ENCODE measurements around the gene ERICH6. TPM values are rescaled to one million over a fixed set of nuclear protein-coding genes. Genes with fewer than 3 reads are reported as not detected.

ERICH6 gene
- total RNA-seq, 2 donors from 2014 or later: 0.19 TPM; not detected in 1

DNA sequence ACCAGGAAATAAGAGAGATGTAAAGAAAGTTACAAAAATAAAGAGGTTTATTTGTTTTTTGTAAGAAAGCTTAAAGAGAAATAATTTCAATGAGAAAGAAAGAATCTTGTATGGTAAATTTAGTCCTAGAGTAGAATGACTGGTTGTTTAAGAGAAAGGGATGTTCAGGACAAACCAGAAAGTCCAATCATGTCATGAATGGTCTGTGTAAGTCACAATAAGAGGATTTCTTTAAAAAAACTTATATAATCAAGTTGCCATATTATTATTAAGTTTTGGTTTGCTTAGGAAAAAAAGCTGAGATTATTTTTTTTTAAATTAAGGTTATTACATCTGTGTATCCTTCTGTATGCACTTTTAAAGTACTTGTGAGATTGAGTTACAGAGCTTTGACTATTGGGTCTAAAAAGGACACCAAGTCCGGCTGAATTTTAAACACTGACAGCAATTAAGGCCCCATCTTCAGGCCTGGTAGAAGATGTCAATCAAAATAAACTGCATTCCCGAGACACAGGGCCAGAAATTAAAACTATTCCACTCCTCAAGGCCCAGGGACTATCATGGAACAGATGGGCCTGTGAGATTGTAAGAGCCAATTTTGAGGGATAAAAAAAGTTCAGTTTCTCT lies 12.2 kb downstream of the ERICH6 start:
- Mint-ChIP-seq H3K27ac (no peak overlapping the region), H3K36me3 (ENCODE audit: insufficient read depth in 2 of 2) (peaks cover 5 to 9% of the 10 kb centered on the region in 2 donors), H3K9me3 (peaks cover 0 to 6% of the 10 kb centered on the region in 2 donors)

DNA sequence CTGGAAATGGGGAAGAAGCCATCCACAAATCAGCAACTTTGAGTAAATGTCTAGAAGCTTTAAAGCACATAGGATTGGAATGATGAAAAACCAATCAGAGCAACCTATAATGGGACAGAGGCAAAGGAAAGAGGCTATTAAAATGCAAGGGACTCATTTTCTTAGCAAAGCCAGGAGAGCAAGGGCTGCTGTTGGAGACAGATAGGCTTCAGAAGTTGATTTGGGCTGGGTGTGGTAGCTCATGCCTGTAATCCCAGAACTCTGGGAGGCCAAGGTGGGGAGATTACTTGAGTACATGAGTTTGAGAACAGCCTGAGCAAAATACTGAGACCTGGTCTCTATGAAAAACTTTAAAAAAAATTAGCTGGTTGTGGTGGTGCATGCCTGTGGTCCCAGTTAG lies 16.1 kb downstream of the ERICH6 start:
- Mint-ChIP-seq H3K4me1 (ENCODE audit: low read depth) (peaks cover 1% of the 10 kb centered on the region), H3K36me3 (ENCODE audit: insufficient read depth in 2 of 2) (peaks cover 1 to 2% of the 10 kb centered on the region in 2 donors), H3K27me3 (ENCODE audit: low read depth) (peaks cover 11% of the 10 kb centered on the region), H3K4me3 (no peak overlapping the region), H3K9me3 (peaks cover 0 to 1% of the 10 kb centered on the region in 2 donors), H3K27ac (no peak overlapping the region)
- ATAC-seq (replicated peaks in 1 of 2) (no peak), DNase-seq (no peak)

More for the DNA sequence above, 12.2 kb downstream of the ERICH6 start:
- H3K4me1 Mint-ChIP-seq (ENCODE audit: low read depth): no peaks in the 10 kb centered on the region
- ATAC-seq (replicated peaks in 1 of 2) (no peak), DNase-seq (no peak)
- H3K27me3 Mint-ChIP-seq (ENCODE audit: low read depth): peaks cover 11% of the 10 kb centered on the region
- no peak overlapping the region for H3K4me3 Mint-ChIP-seq

- DNase-seq: no peak
- Mint-ChIP-seq H3K9me3 (no peaks in the 10 kb centered on the region), H3K27ac (no peak overlapping the region), H3K27me3 (ENCODE audit: low read depth) (peaks cover 11% of the 10 kb centered on the region), H3K4me1 (ENCODE audit: low read depth) (peaks cover 29% of the 10 kb centered on the region), H3K36me3 (ENCODE audit: insufficient read depth in 2 of 2) (no peaks in the 10 kb centered on the region), H3K4me3 (no peak overlapping the region)
- no peak for ATAC-seq (replicated peaks in 1 of 2)
Measured at GRCh38 chr3:150682824-150683223, 20.9 kb downstream of the ERICH6 start.

GRCh38 chr3:150682279-150682678 lies 21.4 kb downstream of the ERICH6 start:
- Mint-ChIP-seq H3K4me3 (no peak overlapping the region), H3K27ac (no peak overlapping the region), H3K9me3 (no peaks in the 10 kb centered on the region), H3K4me1 (ENCODE audit: low read depth) (peaks cover 29% of the 10 kb centered on the region), H3K27me3 (ENCODE audit: low read depth) (peaks cover 6% of the 10 kb centered on the region), H3K36me3 (ENCODE audit: insufficient read depth in 2 of 2) (no peaks in the 10 kb centered on the region)
- ATAC-seq (replicated peaks in 1 of 2) (no peak), DNase-seq (no peak)

DNA sequence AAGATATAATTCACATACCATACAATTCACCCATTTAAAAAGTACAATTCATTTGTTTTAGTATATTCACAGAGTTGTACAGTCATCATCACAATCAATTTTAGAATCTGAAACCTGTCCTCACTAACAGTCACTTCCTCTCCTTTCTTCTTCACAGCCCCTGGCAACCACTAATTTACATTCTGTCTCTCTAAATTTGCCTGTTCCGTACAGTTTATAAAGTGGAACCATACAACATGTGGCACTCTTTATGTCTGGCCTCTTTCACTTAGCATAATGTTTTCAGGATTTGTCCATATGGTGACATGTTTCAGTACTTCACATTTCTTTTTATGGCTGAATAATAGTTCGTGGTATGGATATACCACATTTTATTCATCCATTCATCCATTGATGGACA lies 22.7 kb downstream of the ERICH6 start:
- peak overlapping the region; percentile 5 to 53 for H3K4me3 Mint-ChIP-seq
- H3K4me1 Mint-ChIP-seq (ENCODE audit: low read depth): peaks cover 32% of the 10 kb centered on the region
- ATAC-seq (replicated peaks in 1 of 2): peak; percentile 96 to 99

DNA sequence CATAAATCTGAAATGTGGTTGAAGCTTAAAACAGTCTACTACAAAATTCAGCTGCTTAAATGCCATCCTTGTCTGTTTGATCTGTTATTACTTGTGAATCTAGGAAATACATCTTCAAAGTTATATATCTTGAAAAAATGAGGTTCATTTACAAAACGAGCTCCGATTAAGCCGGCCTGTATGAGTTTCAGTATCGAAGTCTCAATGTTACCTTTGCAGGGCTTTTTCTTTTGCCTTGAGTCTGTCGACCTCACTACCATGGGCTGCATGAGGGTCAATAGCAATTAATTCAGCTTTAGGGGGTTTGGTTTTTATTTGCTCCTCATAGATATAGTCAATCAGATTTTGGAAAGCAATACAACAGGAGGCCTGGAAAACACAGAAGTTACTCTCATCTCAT lies 23.2 kb downstream of the ERICH6 start:
- peaks cover 34% of the 10 kb centered on the region for H3K4me1 Mint-ChIP-seq (ENCODE audit: low read depth)
- peak in 1 of 2 donors; percentile 6 for ATAC-seq (replicated peaks in 1 of 2)
- H3K27me3 Mint-ChIP-seq (ENCODE audit: low read depth): no peaks in the 10 kb centered on the region

More for the DNA sequence above, 22.7 kb downstream of the ERICH6 start:
- peak in 1 of 2 donors; percentile 20 for DNase-seq
- peaks cover 3 to 5% of the 10 kb centered on the region in 2 donors for H3K36me3 Mint-ChIP-seq (ENCODE audit: insufficient read depth in 2 of 2)
- H3K27me3 Mint-ChIP-seq (ENCODE audit: low read depth): no peaks in the 10 kb centered on the region
- H3K27ac Mint-ChIP-seq: no peak overlapping the region
- peaks cover under 1 to 5% of the 10 kb centered on the region in 2 donors for H3K9me3 Mint-ChIP-seq

GRCh38 chr3:150675587-150675986 lies 28.1 kb downstream of the ERICH6 start:
- no peak for ATAC-seq (replicated peaks in 1 of 2)
- Mint-ChIP-seq H3K27me3 (ENCODE audit: low read depth) (peaks cover 9% of the 10 kb centered on the region), H3K27ac (no peak overlapping the region), H3K36me3 (ENCODE audit: insufficient read depth in 2 of 2) (peaks cover 9% of the 10 kb centered on the region in 2 donors), H3K9me3 (peaks cover 3 to 8% of the 10 kb centered on the region in 2 donors), H3K4me1 (ENCODE audit: low read depth) (peaks cover 15% of the 10 kb centered on the region), H3K4me3 (no peak overlapping the region)
- DNase-seq: no peak

More for the DNA sequence above, 23.2 kb downstream of the ERICH6 start:
- Mint-ChIP-seq H3K9me3 (peaks cover 3 to 7% of the 10 kb centered on the region in 2 donors), H3K36me3 (ENCODE audit: insufficient read depth in 2 of 2) (peaks cover 8 to 9% of the 10 kb centered on the region in 2 donors), H3K27ac (no peak overlapping the region), H3K4me3 (peak overlapping the region in 1 of 2 donors; percentile 17)
- no peak for DNase-seq

- Mint-ChIP-seq H3K4me3 (no peak overlapping the region), H3K4me1 (ENCODE audit: low read depth) (peaks cover 5% of the 10 kb centered on the region), H3K9me3 (peaks cover 3 to 8% of the 10 kb centered on the region in 2 donors), H3K36me3 (ENCODE audit: insufficient read depth in 2 of 2) (peaks cover 9% of the 10 kb centered on the region in 2 donors), H3K27ac (no peak overlapping the region), H3K27me3 (ENCODE audit: low read depth) (peaks cover 15% of the 10 kb centered on the region)
- DNase-seq (no peak), ATAC-seq (replicated peaks in 1 of 2) (no peak)
Measured at GRCh38 chr3:150673966-150674365, 29.8 kb downstream of the ERICH6 start.

DNA sequence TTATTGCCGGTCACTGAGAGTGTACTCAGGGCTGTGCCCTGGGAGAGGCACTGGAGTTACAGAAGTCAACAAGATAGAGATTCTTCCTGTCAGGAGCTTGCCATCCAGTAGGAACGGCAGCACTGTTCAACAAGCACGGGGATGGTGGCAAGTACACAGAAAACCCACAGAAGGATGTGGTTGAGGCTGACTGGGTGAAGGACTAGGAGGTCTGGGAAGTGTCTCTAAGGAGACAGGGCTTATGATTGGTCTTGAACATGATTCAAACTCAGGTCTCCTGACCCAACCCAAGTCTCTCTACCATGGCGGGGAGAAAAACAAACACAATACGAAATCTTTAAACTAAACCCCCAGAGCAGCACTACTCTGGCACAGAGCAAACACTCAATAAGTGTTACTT lies 37.6 kb downstream of the ERICH6 start:
- no peak overlapping the region for H3K27ac Mint-ChIP-seq
- H3K9me3 Mint-ChIP-seq: no peaks in the 10 kb centered on the region
- H3K27me3 Mint-ChIP-seq (ENCODE audit: low read depth): peaks cover 26% of the 10 kb centered on the region
- DNase-seq (no peak), ATAC-seq (replicated peaks in 1 of 2) (peak in 1 of 2 donors; percentile 38)
- H3K4me3 Mint-ChIP-seq: no peak overlapping the region
- peaks cover 19% of the 10 kb centered on the region for H3K4me1 Mint-ChIP-seq (ENCODE audit: low read depth)
- no peaks in the 10 kb centered on the region for H3K36me3 Mint-ChIP-seq (ENCODE audit: insufficient read depth in 2 of 2)

- peaks cover 26% of the 10 kb centered on the region for H3K27me3 Mint-ChIP-seq (ENCODE audit: low read depth)
- peaks cover 19% of the 10 kb centered on the region for H3K4me1 Mint-ChIP-seq (ENCODE audit: low read depth)
- H3K27ac Mint-ChIP-seq: no peak overlapping the region
- no peaks in the 10 kb centered on the region for H3K9me3 Mint-ChIP-seq
- DNase-seq (no peak), ATAC-seq (replicated peaks in 1 of 2) (no peak)
- no peak overlapping the region for H3K4me3 Mint-ChIP-seq
- no peaks in the 10 kb centered on the region for H3K36me3 Mint-ChIP-seq (ENCODE audit: insufficient read depth in 2 of 2)
Measured at GRCh38 chr3:150663461-150663860, 40.3 kb downstream of the ERICH6 start.

- no peak overlapping the region for H3K27ac Mint-ChIP-seq
- no peaks in the 10 kb centered on the region for H3K36me3 Mint-ChIP-seq (ENCODE audit: insufficient read depth in 2 of 2)
- H3K4me3 Mint-ChIP-seq: no peak overlapping the region
- no peak for ATAC-seq (replicated peaks in 1 of 2)
- peaks cover 26% of the 10 kb centered on the region for H3K27me3 Mint-ChIP-seq (ENCODE audit: low read depth)
- no peak for DNase-seq
- no peaks in the 10 kb centered on the region for H3K9me3 Mint-ChIP-seq
- peaks cover 19% of the 10 kb centered on the region for H3K4me1 Mint-ChIP-seq (ENCODE audit: low read depth)
Measured at GRCh38 chr3:150662410-150663200, 41.1 kb downstream of the ERICH6 start.

DNA sequence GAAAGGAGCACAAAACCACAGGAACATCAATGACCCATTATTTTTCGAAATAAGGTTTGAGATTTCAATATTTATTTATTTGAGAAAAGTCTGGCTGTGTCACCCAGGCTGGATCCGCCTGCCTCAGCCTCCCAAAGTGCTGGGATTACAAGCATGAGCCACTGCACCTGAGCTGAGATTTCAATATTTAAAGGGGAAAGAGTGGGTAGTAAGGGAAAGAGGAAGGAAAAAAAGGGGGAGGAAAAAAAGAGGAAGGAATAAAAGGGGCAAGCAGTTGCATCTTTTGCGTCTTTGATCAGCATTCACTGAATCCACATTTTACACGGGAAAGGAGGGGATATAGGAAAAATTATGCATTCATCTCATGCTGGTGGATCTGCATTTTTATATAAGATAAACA lies 47.4 kb downstream of the ERICH6 start:
- Mint-ChIP-seq H3K9me3 (peaks cover 0 to 3% of the 10 kb centered on the region in 2 donors), H3K4me3 (no peak overlapping the region), H3K27me3 (ENCODE audit: low read depth) (peaks cover 17% of the 10 kb centered on the region), H3K27ac (no peak overlapping the region), H3K4me1 (ENCODE audit: low read depth) (peaks cover 11% of the 10 kb centered on the region), H3K36me3 (ENCODE audit: insufficient read depth in 2 of 2) (no peaks in the 10 kb centered on the region)
- DNase-seq: no peak
- no peak for ATAC-seq (replicated peaks in 1 of 2)

GRCh38 chr3:150653110-150653561 lies 50.6 kb downstream of the ERICH6 start:
- peaks cover 11% of the 10 kb centered on the region for H3K4me1 Mint-ChIP-seq (ENCODE audit: low read depth)

More at GRCh38 chr3:150653110-150653561, 50.6 kb downstream of the ERICH6 start:
- Mint-ChIP-seq H3K27me3 (ENCODE audit: low read depth) (peaks cover 18% of the 10 kb centered on the region), H3K4me3 (no peak overlapping the region), H3K9me3 (peaks cover 0 to 3% of the 10 kb centered on the region in 2 donors), H3K36me3 (ENCODE audit: insufficient read depth in 2 of 2) (no peaks in the 10 kb centered on the region), H3K27ac (no peak overlapping the region)
- ATAC-seq (replicated peaks in 1 of 2) (peak; percentile 61 to 87), DNase-seq (peak; percentile 2 to 15)

Measured in activated T-cell treated with anti-CD3 and anti-CD28 coated beads, Interleukin-2, amount 50 U/mL, for 72 hours (primary cell).